ENCODE measurements around the gene KCNIP4.

Gene KCNIP4

DNA sequence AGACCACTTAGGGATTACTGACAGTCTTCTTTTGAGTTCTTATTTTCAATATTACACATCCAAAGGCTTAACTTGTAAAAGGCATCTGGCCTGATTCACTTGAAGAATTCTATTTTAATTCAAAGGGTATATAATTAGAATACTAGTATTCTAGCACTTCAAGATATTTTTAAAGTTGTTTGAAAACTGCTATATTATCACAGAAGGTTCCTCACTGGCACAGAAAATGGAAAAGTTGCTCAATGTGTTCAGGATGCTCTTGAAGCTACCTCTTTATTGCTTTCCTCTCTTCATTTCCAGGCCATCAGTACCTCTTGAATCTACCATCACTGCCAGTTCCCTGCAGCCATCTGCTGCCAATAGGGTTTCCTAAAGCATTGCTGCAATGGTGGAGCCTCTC, 271.4 kb downstream of the KCNIP4 start:
- no peak for DNase-seq (ENCODE audit: low read depth, low spot score)
- no peak overlapping the region for H3K27ac ChIP-seq
- no peaks in the 10 kb centered on the region for H3K9me3 ChIP-seq (ENCODE audit: low read depth, low read length)
- no peak overlapping the region for H3K9ac ChIP-seq (ENCODE audit: insufficient read length)
- no peak for TF ChIP-seq FOXP2 (optimal IDR thresholded peaks at IDR 0.05; ENCODE audit: control extremely low read depth, extremely low read length, insufficient read depth)
- TF ChIP-seq POLR2AphosphoS5 (IDR thresholded peaks at IDR 0.05; ENCODE audit: borderline replicate concordance, low read depth, low read length), result no peak
- no peak for TF ChIP-seq EZH2 (IDR thresholded peaks at IDR 0.05)
- no peak overlapping the region for H3K4me3 ChIP-seq
- H3K36me3 ChIP-seq (ENCODE audit: insufficient read depth, low read length), result no peaks in the 10 kb centered on the region

DNA sequence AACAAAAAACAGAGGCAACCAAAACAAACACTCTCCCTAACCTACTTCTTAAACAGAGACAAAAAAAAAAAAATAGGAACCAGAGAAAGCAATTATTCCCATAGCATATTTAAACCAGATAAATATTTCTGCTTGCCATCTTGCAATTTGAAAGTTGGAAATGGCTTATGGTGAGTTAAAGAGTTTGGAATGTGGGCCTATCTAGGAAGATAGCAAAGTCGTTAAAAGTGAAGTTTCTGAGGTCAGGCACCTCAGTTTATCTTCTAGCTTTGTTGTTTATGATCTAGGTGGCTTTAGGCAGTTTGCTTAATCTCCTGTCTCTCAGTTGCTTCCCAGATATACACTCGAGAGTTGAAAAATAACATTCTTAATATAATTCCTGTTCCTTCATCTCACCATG, 284.2 kb downstream of the KCNIP4 start:
- TF ChIP-seq EZH2 (IDR thresholded peaks at IDR 0.05) (no peak), POLR2AphosphoS5 (IDR thresholded peaks at IDR 0.05; ENCODE audit: borderline replicate concordance, low read depth, low read length) (no peak), FOXP2 (optimal IDR thresholded peaks at IDR 0.05; ENCODE audit: control extremely low read depth, extremely low read length, insufficient read depth) (no peak)
- Histone ChIP-seq H3K36me3 (ENCODE audit: insufficient read depth, low read length) (no peaks in the 10 kb centered on the region), H3K4me3 (no peak overlapping the region), H3K9me3 (ENCODE audit: low read depth, low read length) (no peaks in the 10 kb centered on the region), H3K27ac (no peak overlapping the region), H3K9ac (ENCODE audit: insufficient read length) (no peak overlapping the region)
- no peak for DNase-seq (ENCODE audit: low read depth, low spot score)

DNA sequence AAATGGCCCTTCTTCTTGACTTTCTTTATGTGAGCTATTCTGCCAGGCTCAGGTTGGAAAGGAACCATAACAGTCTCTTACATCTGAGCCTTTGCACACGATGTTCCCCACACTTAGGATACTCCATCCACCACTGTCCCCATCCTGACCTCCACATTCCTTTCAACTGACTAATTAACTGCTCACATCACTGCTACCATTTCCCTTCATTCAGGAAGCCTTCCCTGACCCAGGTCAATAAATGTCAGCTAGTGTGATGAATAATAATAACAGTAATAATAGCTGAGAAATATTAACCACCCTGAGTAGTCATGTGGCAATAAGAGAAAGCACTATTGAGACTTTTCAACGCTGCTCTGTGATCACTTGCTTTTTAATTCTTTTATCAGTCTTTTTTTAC, 291.7 kb downstream of the KCNIP4 start:
- Histone ChIP-seq H3K36me3 (ENCODE audit: insufficient read depth, low read length) (no peaks in the 10 kb centered on the region), H3K9me3 (ENCODE audit: low read depth, low read length) (no peaks in the 10 kb centered on the region), H3K27ac (no peak overlapping the region), H3K9ac (ENCODE audit: insufficient read length) (no peak overlapping the region), H3K4me3 (no peak overlapping the region)
- TF ChIP-seq EZH2 (IDR thresholded peaks at IDR 0.05) (no peak), FOXP2 (optimal IDR thresholded peaks at IDR 0.05; ENCODE audit: control extremely low read depth, extremely low read length, insufficient read depth) (no peak), POLR2AphosphoS5 (IDR thresholded peaks at IDR 0.05; ENCODE audit: borderline replicate concordance, low read depth, low read length) (no peak)
- no peak for DNase-seq (ENCODE audit: low read depth, low spot score)

DNA sequence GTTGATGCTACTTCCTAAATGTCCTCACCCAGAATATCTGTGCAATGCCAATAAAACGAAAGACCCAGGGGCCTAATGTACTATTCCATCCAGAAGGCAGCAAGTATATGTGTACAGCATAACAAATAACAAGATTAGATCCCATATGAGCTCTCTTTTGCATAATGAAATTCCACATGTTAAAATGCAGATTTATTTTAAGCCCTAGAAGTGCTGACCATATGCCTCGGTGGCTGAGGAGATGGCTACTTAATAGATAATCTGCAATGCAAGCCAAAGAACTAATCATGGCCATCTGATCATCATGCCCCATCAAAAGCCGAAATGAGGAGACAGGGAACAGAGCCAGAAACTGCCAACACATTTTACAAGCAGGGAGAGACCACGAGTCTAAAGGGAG, 293.5 kb downstream of the KCNIP4 start:
- Histone ChIP-seq H3K27ac (no peak overlapping the region), H3K9ac (ENCODE audit: insufficient read length) (no peak overlapping the region), H3K36me3 (ENCODE audit: insufficient read depth, low read length) (no peaks in the 10 kb centered on the region), H3K4me3 (no peak overlapping the region), H3K9me3 (ENCODE audit: low read depth, low read length) (no peaks in the 10 kb centered on the region)
- DNase-seq (ENCODE audit: low read depth, low spot score), result no peak
- TF ChIP-seq FOXP2 (optimal IDR thresholded peaks at IDR 0.05; ENCODE audit: control extremely low read depth, extremely low read length, insufficient read depth), result no peak
- TF ChIP-seq EZH2 (IDR thresholded peaks at IDR 0.05), result no peak
- no peak for TF ChIP-seq POLR2AphosphoS5 (IDR thresholded peaks at IDR 0.05; ENCODE audit: borderline replicate concordance, low read depth, low read length)

DNA sequence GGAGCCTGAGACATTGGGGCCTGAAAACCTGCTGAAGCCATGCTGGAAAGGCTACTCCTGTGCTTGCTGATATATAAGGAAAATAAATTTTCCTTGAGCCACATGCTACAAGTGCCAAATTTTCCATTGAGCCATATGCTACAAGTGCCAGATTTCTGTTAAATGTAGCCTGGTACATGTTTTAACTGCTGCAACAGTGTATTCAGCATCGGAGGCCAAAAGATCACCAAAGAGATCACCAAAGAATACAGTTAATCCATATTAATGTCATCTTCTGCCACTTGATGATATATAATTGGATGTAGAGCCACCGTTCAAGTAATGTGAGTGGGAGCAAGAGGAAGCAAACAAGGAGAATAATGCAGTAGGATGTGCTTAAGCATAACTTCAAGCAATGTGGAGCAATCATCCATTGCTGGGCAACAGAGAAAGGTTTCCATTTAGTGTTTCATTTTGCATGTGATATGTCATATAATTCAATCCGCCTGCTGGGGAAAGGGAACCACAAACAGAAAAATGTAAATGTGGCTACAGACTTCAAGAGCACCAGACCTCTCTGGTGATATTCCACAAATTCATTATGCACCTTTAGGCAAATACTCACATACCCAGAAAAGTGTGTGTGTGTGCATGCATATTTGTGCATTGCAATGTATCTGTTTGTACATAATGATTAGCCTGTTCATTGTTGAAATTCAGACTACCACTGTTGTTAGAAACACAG, 295.9 kb downstream of the KCNIP4 start:
- H3K4me3 ChIP-seq, result no peak overlapping the region
- H3K9ac ChIP-seq (ENCODE audit: insufficient read length), result no peak overlapping the region
- no peak for DNase-seq (ENCODE audit: low read depth, low spot score)
- no peak overlapping the region for H3K27ac ChIP-seq
- H3K36me3 ChIP-seq (ENCODE audit: insufficient read depth, low read length), result no peaks in the 10 kb centered on the region
- TF ChIP-seq EZH2 (IDR thresholded peaks at IDR 0.05) (no peak), FOXP2 (optimal IDR thresholded peaks at IDR 0.05; ENCODE audit: control extremely low read depth, extremely low read length, insufficient read depth) (no peak)
- H3K9me3 ChIP-seq (ENCODE audit: low read depth, low read length), result no peaks in the 10 kb centered on the region

DNA sequence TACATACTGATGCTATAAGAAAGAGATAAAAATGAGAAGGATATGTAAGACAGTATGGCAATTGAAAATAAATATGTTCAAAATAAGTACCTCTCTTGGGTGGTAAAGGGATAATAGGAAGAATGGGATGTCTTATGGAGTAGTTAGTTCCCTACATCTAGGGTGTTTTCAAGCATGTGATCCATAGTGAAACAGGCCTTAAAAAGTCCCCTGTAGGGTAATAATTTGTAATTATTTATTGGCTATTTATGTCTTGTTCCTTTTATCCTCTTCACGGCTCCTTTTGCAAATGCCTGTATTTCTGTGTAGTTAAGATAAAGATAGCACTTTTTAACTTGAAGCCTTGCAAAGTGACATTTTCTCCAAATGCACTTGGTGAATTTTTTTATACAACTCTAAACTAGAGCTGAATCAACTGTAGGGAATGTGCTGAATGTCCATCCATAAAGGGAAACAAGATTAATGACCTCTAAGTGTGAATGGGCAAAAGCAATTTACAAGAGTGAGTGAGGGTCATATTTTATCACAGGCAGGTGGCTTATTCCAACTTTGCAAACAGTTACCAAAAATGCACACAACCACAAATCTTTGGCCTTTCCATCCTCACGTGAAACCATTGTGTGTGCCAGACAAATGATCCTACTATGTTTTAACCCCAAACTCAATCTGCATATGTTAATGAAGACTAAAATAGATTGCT, 299.0 kb downstream of the KCNIP4 start:
- no peak for TF ChIP-seq POLR2AphosphoS5 (IDR thresholded peaks at IDR 0.05; ENCODE audit: borderline replicate concordance, low read depth, low read length)
- no peak overlapping the region for H3K9ac ChIP-seq (ENCODE audit: insufficient read length)
- H3K36me3 ChIP-seq (ENCODE audit: insufficient read depth, low read length), result no peaks in the 10 kb centered on the region
- no peak overlapping the region for H3K4me3 ChIP-seq
- no peak overlapping the region for H3K27ac ChIP-seq
- H3K9me3 ChIP-seq (ENCODE audit: low read depth, low read length), result no peaks in the 10 kb centered on the region
- no peak for DNase-seq (ENCODE audit: low read depth, low spot score)

DNA sequence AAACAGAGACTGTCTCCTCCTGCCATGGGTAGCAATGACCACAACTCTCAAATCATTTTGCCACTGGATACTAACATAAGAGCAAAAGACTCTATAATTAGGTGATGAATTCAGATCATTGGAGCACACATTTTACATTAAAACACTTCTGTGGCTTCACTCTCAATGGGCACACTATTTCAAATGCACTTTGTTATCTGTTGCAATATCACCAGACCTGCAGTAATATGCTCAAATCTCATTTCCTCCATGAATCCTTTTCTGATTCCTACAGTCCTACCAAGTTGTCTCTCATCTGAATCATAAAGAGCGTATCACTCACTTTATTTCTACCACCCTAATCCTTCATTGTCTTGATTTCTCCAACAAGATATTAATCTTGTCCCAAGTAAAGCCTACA, 302.8 kb downstream of the KCNIP4 start:
- no peak for TF ChIP-seq POLR2AphosphoS5 (IDR thresholded peaks at IDR 0.05; ENCODE audit: borderline replicate concordance, low read depth, low read length)
- no peak for TF ChIP-seq EZH2 (IDR thresholded peaks at IDR 0.05)
- no peak for TF ChIP-seq FOXP2 (optimal IDR thresholded peaks at IDR 0.05; ENCODE audit: control extremely low read depth, extremely low read length, insufficient read depth)
- Histone ChIP-seq H3K4me3 (no peak overlapping the region), H3K9ac (ENCODE audit: insufficient read length) (no peak overlapping the region), H3K27ac (no peak overlapping the region), H3K36me3 (ENCODE audit: insufficient read depth, low read length) (no peaks in the 10 kb centered on the region), H3K9me3 (ENCODE audit: low read depth, low read length) (no peaks in the 10 kb centered on the region)
- no peak for DNase-seq (ENCODE audit: low read depth, low spot score)

DNA sequence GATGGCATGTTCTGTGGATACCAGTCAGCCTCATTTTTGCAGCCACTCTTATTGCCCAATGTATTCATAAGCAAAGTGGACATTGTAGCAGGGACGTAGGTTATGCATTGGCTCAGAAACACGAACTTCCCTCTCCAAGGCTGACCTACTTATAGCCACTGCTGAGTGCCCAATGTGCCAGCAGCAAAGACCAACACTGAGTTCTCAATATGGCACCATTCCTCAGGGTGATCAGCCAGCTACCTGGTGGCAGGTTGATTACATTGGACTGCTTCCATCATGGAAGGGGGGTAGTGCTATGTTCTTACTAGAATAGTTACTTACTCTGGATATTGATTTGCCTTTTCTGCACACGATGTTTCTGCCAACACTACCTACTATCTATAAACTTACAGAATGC, 306.9 kb downstream of the KCNIP4 start:
- H3K9me3 ChIP-seq (ENCODE audit: low read depth, low read length), result no peaks in the 10 kb centered on the region
- H3K9ac ChIP-seq (ENCODE audit: insufficient read length), result no peak overlapping the region
- H3K36me3 ChIP-seq (ENCODE audit: insufficient read depth, low read length), result no peaks in the 10 kb centered on the region
- H3K4me3 ChIP-seq, result no peak overlapping the region
- no peak overlapping the region for H3K27ac ChIP-seq
- TF ChIP-seq EZH2 (IDR thresholded peaks at IDR 0.05), result no peak
- no peak for TF ChIP-seq POLR2AphosphoS5 (IDR thresholded peaks at IDR 0.05; ENCODE audit: borderline replicate concordance, low read depth, low read length)
- no peak for TF ChIP-seq FOXP2 (optimal IDR thresholded peaks at IDR 0.05; ENCODE audit: control extremely low read depth, extremely low read length, insufficient read depth)
- no peak for DNase-seq (ENCODE audit: low read depth, low spot score)
